ENCODE results near the gene CALML6.

The CALML6 gene

GRCh38 chr1:1915911-1916840 lies 1.1 kb downstream of the CALML6 start:
- no peak for DNase-seq (ENCODE audit: low spot score)
- H3K27ac ChIP-seq = no peak overlapping the region
- TF ChIP-seq, protein P1, sequence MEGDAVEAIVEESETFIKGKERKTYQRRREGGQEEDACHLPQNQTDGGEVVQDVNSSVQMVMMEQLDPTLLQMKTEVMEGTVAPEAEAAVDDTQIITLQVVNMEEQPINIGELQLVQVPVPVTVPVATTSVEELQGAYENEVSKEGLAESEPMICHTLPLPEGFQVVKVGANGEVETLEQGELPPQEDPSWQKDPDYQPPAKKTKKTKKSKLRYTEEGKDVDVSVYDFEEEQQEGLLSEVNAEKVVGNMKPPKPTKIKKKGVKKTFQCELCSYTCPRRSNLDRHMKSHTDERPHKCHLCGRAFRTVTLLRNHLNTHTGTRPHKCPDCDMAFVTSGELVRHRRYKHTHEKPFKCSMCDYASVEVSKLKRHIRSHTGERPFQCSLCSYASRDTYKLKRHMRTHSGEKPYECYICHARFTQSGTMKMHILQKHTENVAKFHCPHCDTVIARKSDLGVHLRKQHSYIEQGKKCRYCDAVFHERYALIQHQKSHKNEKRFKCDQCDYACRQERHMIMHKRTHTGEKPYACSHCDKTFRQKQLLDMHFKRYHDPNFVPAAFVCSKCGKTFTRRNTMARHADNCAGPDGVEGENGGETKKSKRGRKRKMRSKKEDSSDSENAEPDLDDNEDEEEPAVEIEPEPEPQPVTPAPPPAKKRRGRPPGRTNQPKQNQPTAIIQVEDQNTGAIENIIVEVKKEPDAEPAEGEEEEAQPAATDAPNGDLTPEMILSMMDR (IDR thresholded peaks at IDR 0.05) = no peak

GRCh38 chr1:1916851-1917251 lies 1.8 kb downstream of the CALML6 start:
- DNase-seq (ENCODE audit: low spot score) = no peak
- no peak overlapping the region for H3K4me3 ChIP-seq
- no peak overlapping the region for H3K27ac ChIP-seq
- TF ChIP-seq, protein P1 (IDR thresholded peaks at IDR 0.05) = no peak

More at GRCh38 chr1:1915911-1916840, 1.1 kb downstream of the CALML6 start:
- H3K4me3 ChIP-seq = no peak overlapping the region

GRCh38 chr1:1917304-1917976 lies 2.4 kb downstream of the CALML6 start:
- H3K4me3 ChIP-seq = no peak overlapping the region
- DNase-seq (ENCODE audit: low spot score) = no peak
- TF ChIP-seq, protein P1 (IDR thresholded peaks at IDR 0.05) = no peak
- H3K27ac ChIP-seq = no peak overlapping the region

- Histone ChIP-seq H3K4me3 (peak overlapping the region; percentile 77), H3K27ac (no peak overlapping the region)
- TF ChIP-seq, protein P1 (IDR thresholded peaks at IDR 0.05) = no peak
- DNase-seq (ENCODE audit: low spot score) = no peak
Observed at GRCh38 chr1:1917995-1918900, 3.2 kb downstream of the CALML6 start.

GRCh38 chr1:1918901-1919303 lies 3.8 kb downstream of the CALML6 start, which contains the start of gene TMEM52:
Gene TMEM52 (minus strand): TSS chr1:1919279. CDS start chr1:1919265, 14 bp downstream.
- DNase-seq (ENCODE audit: low spot score) = no peak
- TF ChIP-seq, protein P1 (IDR thresholded peaks at IDR 0.05) = no peak
- Histone ChIP-seq H3K27ac (peak within 1 kb of the TSS in 1 of 2 donors; percentile 50), H3K4me3 (peak within 1 kb of the TSS; percentile 77)

DNA sequence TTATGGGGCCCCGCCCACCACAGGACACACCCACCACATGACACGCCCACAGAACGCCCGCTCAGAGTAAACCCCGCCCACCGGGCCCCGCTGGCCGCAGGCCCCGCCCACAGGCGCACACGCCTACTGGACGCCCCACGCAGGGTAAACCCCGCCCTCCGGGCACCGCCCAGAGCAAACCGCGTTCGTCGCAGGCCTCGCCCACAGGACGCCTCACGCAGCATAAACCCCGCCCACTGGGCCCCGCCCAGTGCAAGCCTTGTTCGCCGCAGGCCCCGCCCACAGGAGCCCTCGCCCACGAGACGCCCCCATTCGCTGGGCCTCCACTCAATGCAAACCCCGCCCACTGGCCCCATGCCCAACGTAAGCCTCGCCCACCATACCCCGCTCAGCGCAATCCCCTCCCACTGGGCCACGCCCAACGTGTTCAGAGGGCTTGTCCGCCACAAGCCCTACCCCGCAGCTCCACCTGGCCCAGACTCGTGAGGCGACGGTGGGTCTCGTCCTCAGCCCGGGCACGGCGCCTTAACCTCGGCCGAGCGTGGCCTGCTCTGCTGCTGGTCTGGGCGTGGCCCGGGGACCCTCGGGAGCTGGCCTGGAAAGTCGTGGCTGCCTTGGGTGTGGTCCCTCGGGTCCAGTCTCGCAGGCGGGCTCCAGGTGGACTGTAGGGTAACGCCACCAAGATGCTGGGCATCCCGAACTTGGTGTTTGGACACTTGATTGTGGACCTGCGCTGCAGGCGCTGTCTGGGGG lies 4.4 kb downstream of the CALML6 start:
- Histone ChIP-seq H3K4me3 (peak overlapping the region; percentile 77), H3K27ac (peak overlapping the region in 1 of 2 donors; percentile 50)
- peak; percentile 97 for DNase-seq (ENCODE audit: low spot score)
- TF ChIP-seq, protein P1 (IDR thresholded peaks at IDR 0.05) = no peak
